GM12878 (cell line): ENCODE data around the gene YTHDC1. TPM values are rescaled to one million over a fixed set of nuclear protein-coding genes. Genes with fewer than 3 reads are reported as not detected.

Experiments
- ATAC-seq: fragments of 200-7000 bp; cut with Tn5 transposase; 3 replicates; pipeline ENCODE4 v1.9.1; 2020; ENCODE audit warnings: mild to moderate bottlenecking, moderate library complexity
- BruUV-seq: library from RNA; stranded (reverse); fragments of 400-500 nt; replicated peaks from 2 replicates; lab custom pipeline; 2021; lab: Mats Ljungman, UMichigan
- CTCF ChIA-PET: fragments of 300-600 bp; sonication (Branson Sonifier 250); formaldehyde crosslinking; extraction: SDS; loops from one replicate; lab custom pipeline; 2021; ENCODE audit warnings: inconsistent platforms; lab: Yijun Ruan, JAX
- POLR2A ChIA-PET: fragments of 350-600 bp; formaldehyde crosslinking; extraction: SDS; loops from one replicate; lab custom pipeline; 2021; ENCODE audit warnings: inconsistent platforms; lab: Charles Lee
- RAD21 ChIA-PET: fragments of 300-600 bp; sonication (Branson Sonifier 250); formaldehyde crosslinking; loops from one replicate; lab custom pipeline; 2023; ENCODE audit warnings: antibody characterized with exemption; ENCODE audit not compliant: unreplicated experiment; lab: Charles Lee
- SMC1A ChIA-PET: fragments of 300-600 bp; sonication (Branson Sonifier 250); formaldehyde crosslinking; loops from one replicate; lab custom pipeline; 2023; ENCODE audit not compliant: unreplicated experiment, uncharacterized antibody; lab: Charles Lee
- DNase-seq: peaks from one replicate; pipeline ENCODE4 v3.0.0-alpha.2; 2011; ENCODE audit warnings: low read depth, low spot score
- FAIRE-seq: peaks from 3 replicates; lab custom pipeline; 2011; peaks lifted over from hg19 to GRCh38; lab: Jason Lieb, UNC
- H2AFZ ChIP-seq: 2 replicates; pipeline ENCODE4 v1.6.0; 2011; ENCODE audit warnings: low read depth, low read length, control low read depth; ENCODE audit not compliant: control insufficient read depth
- H3K27ac ChIP-seq: 2 replicates; pipeline ENCODE4 v1.5.1; 2011; ENCODE audit warnings: control low read depth; ENCODE audit not compliant: control insufficient read depth, insufficient read depth
- H3K27me3 ChIP-seq, 2 experiments: replicated peaks in 1 of 2; 2 replicates each; pipeline versions ENCODE4 v1.6.0 to v1.6.1; 2011; ENCODE audit warnings: low read length in 1 of 2; ENCODE audit not compliant: control insufficient read depth in 2 of 2, insufficient read depth in 2 of 2
- H3K36me3 ChIP-seq, 2 experiments: 2 replicates each; pipeline ENCODE4 v1.5.1; 2011; ENCODE audit warnings: low read length in 1 of 2; ENCODE audit not compliant: control insufficient read depth in 2 of 2, insufficient read depth in 2 of 2
- H3K4me1 ChIP-seq: 2 replicates; pipeline ENCODE4 v1.6.1; 2011; ENCODE audit warnings: mild to moderate bottlenecking, low read length, moderate library complexity, mixed read lengths; ENCODE audit not compliant: control insufficient read depth, insufficient read depth
- H3K4me2 ChIP-seq: 2 replicates; pipeline ENCODE4 v1.6.0; 2011; ENCODE audit warnings: control low read depth; ENCODE audit not compliant: control insufficient read depth, insufficient read depth
- H3K4me3 ChIP-seq: fragments of 200-600 bp; sonication (generic); 2 replicates; pipeline ENCODE4 v1.5.1; 2016
- H3K79me2 ChIP-seq: 2 replicates; pipeline ENCODE4 v1.6.0; 2011; ENCODE audit warnings: low read length; ENCODE audit not compliant: control insufficient read depth, insufficient read depth
- H3K9ac ChIP-seq: 2 replicates; pipeline ENCODE4 v1.8.0; 2011; ENCODE audit warnings: low read length, control low read depth, mixed read lengths; ENCODE audit not compliant: control insufficient read depth, insufficient read depth
- H3K9me3 ChIP-seq: replicated peaks from 3 replicates; pipeline ENCODE4 v1.5.1; 2011; ENCODE audit warnings: mild to moderate bottlenecking, low read length; ENCODE audit not compliant: control insufficient read depth, insufficient read depth
- H4K20me1 ChIP-seq: 2 replicates; pipeline ENCODE4 v1.6.0; 2011; ENCODE audit not compliant: control insufficient read depth, insufficient read depth
- BHLHE40 ChIP-seq, 2 experiments: fragments of 450-650 bp in 1 of 2; IDR thresholded peaks; 2 replicates each; pipeline ENCODE4 v1.6.1; 2011 to 2017; ENCODE audit warnings: low read depth in 2 of 2, borderline replicate concordance in 1 of 2, improper control_type of control experiment in 1 of 2, low read length in 1 of 2, mild to moderate bottlenecking in 1 of 2
- CBX5 ChIP-seq: sonication (generic); IDR thresholded peaks from 2 replicates; pipeline ENCODE4 v1.6.1; 2016; ENCODE audit warnings: low read depth, moderate library complexity, mild to moderate bottlenecking, inconsistent platforms
- EZH2 ChIP-seq: IDR thresholded peaks from 2 replicates; pipeline ENCODE4 v1.6.1; 2012; ENCODE audit warnings: low read depth, mild to moderate bottlenecking, control low read depth, inconsistent platforms, low read length, borderline replicate concordance; ENCODE audit not compliant: control insufficient read depth
- GABPA ChIP-seq: IDR thresholded peaks from 2 replicates; pipeline ENCODE4 v1.6.1; 2014; ENCODE audit warnings: antibody characterized with exemption, low read depth, mild to moderate bottlenecking, inconsistent platforms
- IKZF1 ChIP-seq: fragments of 450-650 bp; conservative IDR thresholded peaks from 2 replicates; pipeline ENCODE4 v1.6.1; 2017; ENCODE audit warnings: antibody characterized with exemption, mild to moderate bottlenecking
- RB1 ChIP-seq: fragments of 450-650 bp; formaldehyde crosslinking; IDR thresholded peaks from 2 replicates; pipeline ENCODE4 v1.6.1; 2017; ENCODE audit warnings: mild to moderate bottlenecking, borderline replicate concordance
- RUNX3 ChIP-seq: IDR thresholded peaks from 2 replicates; pipeline ENCODE4 v1.6.1; 2012; ENCODE audit warnings: low read length, inconsistent platforms
- ZNF217 ChIP-seq: fragments of 450-650 bp; IDR thresholded peaks from 2 replicates; pipeline ENCODE4 v1.6.1; 2017; ENCODE audit warnings: antibody characterized with exemption, mild to moderate bottlenecking
- WGBS: methylation state at CpG from one replicate; pipeline ENCODE4 v1.1.6; 2016; ENCODE audit warnings: low lambda C conversion rate; ENCODE audit not compliant: insufficient replicate concordance, insufficient coverage; ENCODE audit errors: missing lambda C conversion rate; 5-methylcytosine and 5-hydroxymethylcytosine counted together
- in situ Hi-C: fragments of 300-500 bp; cut with MboI; formaldehyde crosslinking; loops from 9 replicates; pipeline ENCODE4 v1.14.3; 2018; ENCODE audit warnings: mixed read lengths
- intact Hi-C: fragments of 100-400 bp; cut with micrococcal nuclease; formaldehyde crosslinking; loops from one replicate; pipeline ENCODE4 v1.14.2; 2022; ENCODE audit not compliant: unreplicated experiment
- polyA plus RNA-seq, 11 experiments: library from polyadenylated mRNA; depleted of rRNA in 4 of 11; unstranded in 6 of 11; stranded (reverse) in 5 of 11; fragments of >200 nt; fragmentation: Nextera tagmentation in 4 of 11; fragmentation: Illumina TruSeq in 1 of 11; extraction: Ambion mirVana in 4 of 11; extraction: Trizol in 1 of 11; gene quantifications; 1 replicate in 1 of 11; 2 replicates in 10 of 11; pipeline versions ENCODE4 v1.2.1 to v1.2.3, GENCODE V29; 2011 to 2016; ENCODE audit warnings: inconsistent platforms in 2 of 11, missing spikeins in 2 of 11, low read depth in 1 of 11
- total RNA-seq, 4 experiments: library from RNA; depleted of rRNA in 3 of 4; stranded (reverse); fragments of >200 nt in 3 of 4; fragmentation: Illumina TruSeq in 1 of 4; extraction: Trizol in 1 of 4; gene quantifications; 2 replicates each; pipeline versions ENCODE4 v1.2.1 to v1.2.3, GENCODE V29; 2013 to 2021
- TF ChIP-seq, protein P1 (sequence below): IDR thresholded peaks from 2 replicates; pipeline ENCODE4 v1.6.1; 2012; ENCODE audit warnings: low read length, inconsistent platforms

YTHDC1 gene
- total and polyA plus RNA-seq, 10 of the 15 experiments (the other 5 are each of a cell fraction or from before 2014, with no cell fraction given): 18.7 to 83.2 (median 47.5) TPM

DNA sequence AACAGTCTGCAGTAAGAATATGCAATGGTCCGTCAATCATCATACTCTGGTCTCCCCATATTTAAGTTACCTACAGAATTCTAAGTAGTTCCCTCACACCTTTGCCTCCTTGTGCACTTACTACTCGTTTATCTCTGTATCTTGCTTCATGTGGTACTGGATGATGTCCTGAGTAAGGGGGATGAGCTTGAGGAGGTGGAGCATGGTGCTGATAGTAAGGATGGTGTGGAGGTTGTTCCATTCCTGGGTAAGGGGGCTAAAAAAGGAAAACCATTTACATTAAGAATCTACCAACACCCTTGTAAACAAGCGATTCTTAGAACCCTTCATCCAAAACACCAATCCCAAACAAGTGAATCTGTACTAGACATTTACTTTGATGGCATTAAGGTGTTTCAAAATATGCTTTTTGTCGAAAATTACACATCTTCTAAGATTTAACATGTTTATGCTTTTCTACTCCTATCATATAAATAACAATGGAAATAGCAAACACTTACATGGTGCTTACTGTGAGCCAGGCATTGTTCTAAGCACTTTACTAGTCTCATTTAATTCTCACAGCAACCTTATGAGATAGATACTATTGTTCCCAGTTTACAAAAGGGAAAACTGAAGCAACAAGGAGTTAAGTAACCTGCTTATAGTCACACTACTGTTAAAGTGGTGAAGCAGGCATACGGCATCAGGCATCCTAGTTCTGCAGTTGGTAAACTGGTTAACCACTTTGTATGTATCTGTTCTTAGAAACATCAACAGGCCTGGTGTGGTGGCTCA lies 33.5 kb downstream of the YTHDC1 start:
- FAIRE-seq (no peak), ATAC-seq (no peak), DNase-seq (no peak)
- Histone ChIP-seq H3K79me2 (no peaks in the 10 kb centered on the region), H4K20me1 (no peaks in the 10 kb centered on the region), H2AFZ (no peak overlapping the region), H3K9me3 (no peaks in the 10 kb centered on the region), H3K36me3 (peaks cover 2 to 19% of the 10 kb centered on the region in 2 experiments), H3K4me3 (no peak overlapping the region), H3K27ac (no peak overlapping the region), H3K27me3 (no peaks in the 10 kb centered on the region), H3K4me1 (no peaks in the 10 kb centered on the region), H3K4me2 (no peak overlapping the region), H3K9ac (no peak overlapping the region)
- POLR2A ChIA-PET: no interaction called here
- intact Hi-C loops (no loop called here), in situ Hi-C loops (no loop called here)
- TF ChIP-seq RUNX3 (no peak), CBX5 (no peak), BHLHE40 (IDR thresholded peaks at IDR 0.05; ENCODE audit: borderline replicate concordance in 1 of 2, low read depth in 2 of 2, low read length in 1 of 2) (no peak), EZH2 (no peak), GABPA (no peak), IKZF1 (no peak), RB1 (no peak), ZNF217 (no peak)
- TF ChIP-seq, protein P1, sequence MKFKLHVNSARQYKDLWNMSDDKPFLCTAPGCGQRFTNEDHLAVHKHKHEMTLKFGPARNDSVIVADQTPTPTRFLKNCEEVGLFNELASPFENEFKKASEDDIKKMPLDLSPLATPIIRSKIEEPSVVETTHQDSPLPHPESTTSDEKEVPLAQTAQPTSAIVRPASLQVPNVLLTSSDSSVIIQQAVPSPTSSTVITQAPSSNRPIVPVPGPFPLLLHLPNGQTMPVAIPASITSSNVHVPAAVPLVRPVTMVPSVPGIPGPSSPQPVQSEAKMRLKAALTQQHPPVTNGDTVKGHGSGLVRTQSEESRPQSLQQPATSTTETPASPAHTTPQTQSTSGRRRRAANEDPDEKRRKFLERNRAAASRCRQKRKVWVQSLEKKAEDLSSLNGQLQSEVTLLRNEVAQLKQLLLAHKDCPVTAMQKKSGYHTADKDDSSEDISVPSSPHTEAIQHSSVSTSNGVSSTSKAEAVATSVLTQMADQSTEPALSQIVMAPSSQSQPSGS: no peak
- CTCF ChIA-PET: no interaction called here
- no TSS peak for BruUV-seq
- RAD21 ChIA-PET: no interaction called here
- SMC1A ChIA-PET: interaction anchor here (0.9 kb wide), 1 partner anchor 15 kb away, joined by 3 read pairs; no protein-coding TSS in a partner anchor
- WGBS: 77% methylated on average over 5 of the region's 5 CpGs
